NT2/D1 (cell line): Measurements from ENCODE around the gene TSKS.

Experiments
- DNase-seq: peaks from one replicate; pipeline ENCODE4 v3.0.0-alpha.2; 2011; ENCODE audit warnings: low read depth, low spot score
- H3K27me3 ChIP-seq: 2 replicates; pipeline ENCODE4 v1.6.0; 2011; ENCODE audit warnings: mild to moderate bottlenecking; ENCODE audit not compliant: insufficient read length, insufficient read depth
- H3K36me3 ChIP-seq: 2 replicates; pipeline ENCODE4 v1.6.1; 2011; ENCODE audit warnings: mild to moderate bottlenecking, low read length, mixed read lengths; ENCODE audit not compliant: insufficient read depth, insufficient read length
- H3K4me1 ChIP-seq: 2 replicates; pipeline ENCODE4 v1.5.1; 2011; ENCODE audit not compliant: insufficient read depth, insufficient read length
- H3K4me3 ChIP-seq: 2 replicates; pipeline ENCODE4 v1.5.1; 2011; ENCODE audit warnings: low read depth; ENCODE audit not compliant: insufficient read length
- H3K9ac ChIP-seq: 2 replicates; pipeline ENCODE4 v1.6.0; 2011; ENCODE audit warnings: low read depth; ENCODE audit not compliant: insufficient read length
- H3K9me3 ChIP-seq: 2 replicates; pipeline ENCODE4 v1.5.1; 2011; ENCODE audit warnings: mild to moderate bottlenecking, low read length; ENCODE audit not compliant: insufficient read depth
- SUZ12 ChIP-seq: IDR thresholded peaks from 2 replicates; pipeline ENCODE4 v1.6.1; 2011; ENCODE audit not compliant: insufficient read length, insufficient read depth; ENCODE audit errors: extremely low read depth
- YY1 ChIP-seq: IDR thresholded peaks from 2 replicates; pipeline ENCODE4 v1.6.1; 2011; ENCODE audit not compliant: insufficient read length, insufficient read depth
- ZNF274 ChIP-seq: IDR thresholded peaks from 2 replicates; pipeline ENCODE4 v1.6.1; 2011; ENCODE audit warnings: mild to moderate bottlenecking, low read depth, low read length

Gene TSKS

GRCh38 chr19:49807904-49808675 lies 45.0 kb upstream of the TSKS start:
- no peak overlapping the region for H3K9ac ChIP-seq
- H3K27me3 ChIP-seq: no peaks in the 10 kb centered on the region
- peaks cover 7% of the 10 kb centered on the region for H3K4me1 ChIP-seq
- H3K36me3 ChIP-seq: peaks cover 56% of the 10 kb centered on the region
- H3K9me3 ChIP-seq: no peaks in the 10 kb centered on the region
- no peak for DNase-seq
- no peak for TF ChIP-seq ZNF274
- TF ChIP-seq YY1: no peak
- no peak for TF ChIP-seq SUZ12
- H3K4me3 ChIP-seq: no peak overlapping the region

- H3K36me3 ChIP-seq: peaks cover 62% of the 10 kb centered on the region
- no peak for TF ChIP-seq YY1
- TF ChIP-seq ZNF274: no peak
- TF ChIP-seq SUZ12: no peak
- H3K27me3 ChIP-seq: no peaks in the 10 kb centered on the region
- H3K9ac ChIP-seq: no peak overlapping the region
- no peak overlapping the region for H3K4me3 ChIP-seq
- no peaks in the 10 kb centered on the region for H3K9me3 ChIP-seq
- DNase-seq: no peak
- H3K4me1 ChIP-seq: peaks cover 10% of the 10 kb centered on the region
These were observed 44.2 kb upstream of the TSKS start for GRCh38 chr19:49807058-49807903.

GRCh38 chr19:49806620-49806959 lies 43.5 kb upstream of the TSKS start:
- no peak overlapping the region for H3K9ac ChIP-seq
- TF ChIP-seq SUZ12: no peak
- TF ChIP-seq YY1: no peak
- no peaks in the 10 kb centered on the region for H3K27me3 ChIP-seq
- no peaks in the 10 kb centered on the region for H3K9me3 ChIP-seq
- peaks cover 68% of the 10 kb centered on the region for H3K36me3 ChIP-seq
- H3K4me3 ChIP-seq: no peak overlapping the region
- peaks cover 12% of the 10 kb centered on the region for H3K4me1 ChIP-seq
- no peak for DNase-seq

- peaks cover 16% of the 10 kb centered on the region for H3K4me1 ChIP-seq
- H3K9me3 ChIP-seq: no peaks in the 10 kb centered on the region
- H3K36me3 ChIP-seq: peaks cover 73% of the 10 kb centered on the region
- TF ChIP-seq YY1: no peak
- no peak for TF ChIP-seq ZNF274
- TF ChIP-seq SUZ12: no peak
- no peak overlapping the region for H3K4me3 ChIP-seq
- H3K27me3 ChIP-seq: no peaks in the 10 kb centered on the region
- H3K9ac ChIP-seq: no peak overlapping the region
- DNase-seq: no peak
These were observed 42.9 kb upstream of the TSKS start for GRCh38 chr19:49805822-49806619.

GRCh38 chr19:49803529-49803856 lies 40.4 kb upstream of the TSKS start:
- Histone ChIP-seq H3K9me3 (no peaks in the 10 kb centered on the region), H3K9ac (no peak overlapping the region), H3K4me3 (no peak overlapping the region), H3K27me3 (no peaks in the 10 kb centered on the region), H3K36me3 (peaks cover 83% of the 10 kb centered on the region), H3K4me1 (peaks cover 9% of the 10 kb centered on the region)
- no peak for TF ChIP-seq ZNF274
- TF ChIP-seq YY1: no peak
- no peak for TF ChIP-seq SUZ12
- DNase-seq: no peak

- Histone ChIP-seq H3K4me1 (peaks cover 9% of the 10 kb centered on the region), H3K4me3 (no peak overlapping the region), H3K36me3 (peaks cover 84% of the 10 kb centered on the region)
These were observed 39.9 kb upstream of the TSKS start for GRCh38 chr19:49802836-49803528.

More at GRCh38 chr19:49802836-49803528, 39.9 kb upstream of the TSKS start:
- Histone ChIP-seq H3K9ac (peak overlapping the region; percentile 5), H3K9me3 (no peaks in the 10 kb centered on the region), H3K27me3 (no peaks in the 10 kb centered on the region)
- DNase-seq: no peak
- no peak for TF ChIP-seq YY1
- no peak for TF ChIP-seq ZNF274
- TF ChIP-seq SUZ12: no peak
